GM15510 (cell line): ENCODE measurements around the gene IGDCC3.

ENCODE experiments used
- POLR2A ChIP-seq: IDR thresholded peaks from 3 replicates; pipeline ENCODE4 v1.6.1; 2011; ENCODE audit warnings: borderline replicate concordance; ENCODE audit not compliant: insufficient read length; ENCODE audit errors: extremely low read depth

The IGDCC3 gene

DNA sequence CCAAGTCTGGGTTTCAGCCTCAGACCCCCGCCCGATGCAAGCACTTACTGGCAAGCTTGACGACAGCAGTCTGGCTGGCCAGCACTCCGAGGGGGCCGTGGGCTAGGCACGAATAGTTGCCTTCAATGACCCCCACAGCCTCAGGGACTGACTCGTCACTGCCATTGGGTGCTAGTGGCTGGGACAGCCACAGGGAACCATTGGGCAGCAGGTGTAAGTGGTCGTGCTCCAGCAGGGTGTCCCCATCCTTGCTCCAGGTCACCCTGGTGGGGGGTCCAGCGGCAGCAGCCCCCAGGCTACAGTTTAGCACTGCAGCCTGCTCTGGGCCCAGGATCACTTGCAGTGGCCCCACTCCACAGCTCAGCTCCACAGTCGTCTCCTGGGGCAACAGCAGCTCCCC, 33.2 kb upstream of the IGDCC3 start:
- no peak for TF ChIP-seq POLR2A

DNA sequence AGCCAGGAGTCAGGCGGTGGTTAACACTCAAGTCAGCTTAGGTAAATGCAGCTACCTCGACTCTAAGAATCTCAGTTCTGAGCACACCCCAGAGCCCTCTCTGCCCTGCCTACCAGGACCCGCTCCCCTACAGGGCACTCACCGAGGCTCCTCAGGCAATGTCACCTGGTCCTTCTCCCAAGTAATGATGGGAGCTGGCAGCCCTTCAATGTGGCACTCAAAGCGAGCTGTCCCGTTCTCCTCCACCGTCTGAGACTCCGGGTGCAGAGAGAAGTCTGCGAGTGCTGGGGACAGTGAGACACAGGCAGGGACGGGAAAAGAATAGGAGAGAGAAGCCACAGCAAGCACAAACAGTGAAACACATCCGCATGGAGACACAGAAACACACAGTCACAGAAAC, 32.2 kb upstream of the IGDCC3 start:
- no peak for TF ChIP-seq POLR2A

DNA sequence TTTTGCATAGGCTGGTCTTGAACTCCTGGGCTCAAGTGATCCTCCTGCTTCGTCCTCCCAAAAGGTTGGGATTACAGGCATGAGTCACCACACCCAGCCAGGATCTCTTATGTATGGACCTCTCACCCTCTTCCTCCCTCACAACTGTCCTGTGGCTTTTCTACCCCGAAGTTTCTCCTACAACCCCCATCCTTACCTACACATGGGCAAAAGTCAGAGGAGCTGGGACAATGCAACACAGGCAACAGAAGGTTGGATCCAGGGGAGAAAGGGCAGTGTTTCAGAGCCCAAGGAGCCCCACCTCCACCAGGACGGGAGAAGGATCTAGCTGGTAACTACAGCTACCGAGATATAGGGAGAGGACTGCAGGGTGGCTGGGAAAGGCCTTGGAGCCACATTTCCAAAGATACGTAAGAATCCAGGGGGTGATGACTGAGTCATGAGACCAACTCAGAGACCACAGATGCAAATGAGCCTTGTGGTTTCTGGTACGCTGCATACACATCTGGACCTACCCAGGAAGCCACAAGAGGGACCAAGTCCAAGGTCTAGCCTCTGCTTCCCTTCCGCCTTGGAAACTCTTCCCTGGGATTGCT, 31.3 kb upstream of the IGDCC3 start:
- no peak for TF ChIP-seq POLR2A

DNA sequence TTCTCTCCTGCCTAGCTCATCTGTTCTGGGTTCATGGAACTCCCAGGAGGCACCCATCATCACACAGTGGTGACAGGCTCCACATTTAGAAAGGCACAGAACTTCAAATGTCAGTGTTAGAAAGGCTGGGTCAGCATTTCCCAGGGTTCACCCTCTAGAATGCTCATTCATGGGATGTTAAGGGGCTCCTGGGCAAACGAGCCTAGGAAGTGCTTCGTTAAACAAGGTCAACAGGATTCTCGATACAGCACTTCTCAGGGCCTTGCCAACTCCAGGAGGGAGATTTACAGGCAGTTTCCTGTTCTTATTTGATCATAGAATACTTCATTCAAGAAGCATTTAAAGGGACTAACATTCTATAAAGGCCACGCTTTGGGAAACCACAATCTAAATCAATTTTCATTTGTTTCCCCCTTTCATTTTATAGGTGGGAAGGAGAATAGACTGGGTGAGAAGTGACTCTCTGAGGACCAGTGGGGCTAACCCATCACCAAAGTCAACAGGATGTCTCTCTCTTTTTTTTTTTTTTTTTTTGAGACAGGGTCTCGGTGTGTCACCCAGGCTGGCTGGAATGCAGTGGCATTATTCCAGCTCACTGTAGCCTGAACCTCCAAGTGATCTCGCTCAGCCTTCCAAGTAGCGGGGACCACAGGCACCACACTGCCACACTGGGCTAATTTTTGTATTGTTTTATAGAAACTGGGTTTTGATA, 30.7 kb upstream of the IGDCC3 start:
- no peak for TF ChIP-seq POLR2A

DNA sequence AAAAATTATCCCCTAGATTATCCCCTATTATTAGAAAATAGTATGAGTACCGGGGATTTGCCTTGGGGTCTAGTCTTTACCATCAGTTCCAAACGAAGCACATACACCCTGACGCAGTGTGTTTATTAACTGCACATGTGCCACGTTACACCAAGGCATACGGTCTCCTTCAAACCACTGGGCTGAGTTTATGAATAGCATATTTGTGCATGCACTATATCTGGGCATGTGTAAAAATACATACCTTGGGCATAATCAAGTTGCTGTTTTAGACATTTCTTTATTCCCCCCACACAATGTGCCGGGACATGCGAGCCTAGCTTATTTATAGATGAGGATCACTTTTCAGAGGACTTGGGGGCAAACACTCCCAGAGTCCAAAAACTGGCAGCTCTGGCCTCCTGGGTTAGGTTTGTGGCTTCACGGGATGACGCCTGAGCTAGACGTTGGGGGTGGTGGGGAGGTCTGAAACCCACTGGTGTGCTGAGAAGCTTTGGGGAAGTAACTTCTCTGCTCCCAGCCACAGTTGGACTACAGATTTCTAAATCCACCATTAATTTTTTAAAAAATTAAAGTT, 28.7 kb upstream of the IGDCC3 start:
- TF ChIP-seq POLR2A: no peak

DNA sequence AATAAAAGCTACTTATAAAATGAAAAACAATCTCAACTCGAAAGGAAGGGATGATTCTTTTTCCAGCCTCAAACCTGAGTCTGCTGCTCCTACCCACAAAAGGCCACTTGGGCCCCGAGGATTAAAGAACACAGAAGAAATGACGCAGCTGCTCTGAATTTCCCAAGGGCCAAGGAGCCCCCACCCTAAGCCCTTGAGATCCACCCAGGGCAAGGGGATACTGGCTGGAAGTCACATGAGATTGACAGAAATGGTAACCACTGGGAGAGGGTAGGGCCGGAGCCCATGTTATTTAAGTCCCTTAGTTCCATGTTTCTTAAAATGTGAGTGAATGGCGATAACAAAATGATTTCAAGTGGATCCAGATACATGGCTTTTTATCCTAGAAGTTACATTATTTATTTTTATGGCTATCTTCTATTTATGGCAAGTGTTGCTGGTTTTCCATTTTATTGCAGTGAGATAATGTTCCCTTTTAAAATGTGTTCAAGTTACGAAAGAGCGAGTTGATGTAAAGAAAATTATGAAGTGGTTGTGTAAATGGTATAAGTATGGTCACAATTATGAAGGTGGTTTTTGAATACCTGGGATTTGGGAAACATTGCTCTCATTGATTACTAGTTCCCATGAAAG, 28.1 kb upstream of the IGDCC3 start:
- TF ChIP-seq POLR2A: no peak

DNA sequence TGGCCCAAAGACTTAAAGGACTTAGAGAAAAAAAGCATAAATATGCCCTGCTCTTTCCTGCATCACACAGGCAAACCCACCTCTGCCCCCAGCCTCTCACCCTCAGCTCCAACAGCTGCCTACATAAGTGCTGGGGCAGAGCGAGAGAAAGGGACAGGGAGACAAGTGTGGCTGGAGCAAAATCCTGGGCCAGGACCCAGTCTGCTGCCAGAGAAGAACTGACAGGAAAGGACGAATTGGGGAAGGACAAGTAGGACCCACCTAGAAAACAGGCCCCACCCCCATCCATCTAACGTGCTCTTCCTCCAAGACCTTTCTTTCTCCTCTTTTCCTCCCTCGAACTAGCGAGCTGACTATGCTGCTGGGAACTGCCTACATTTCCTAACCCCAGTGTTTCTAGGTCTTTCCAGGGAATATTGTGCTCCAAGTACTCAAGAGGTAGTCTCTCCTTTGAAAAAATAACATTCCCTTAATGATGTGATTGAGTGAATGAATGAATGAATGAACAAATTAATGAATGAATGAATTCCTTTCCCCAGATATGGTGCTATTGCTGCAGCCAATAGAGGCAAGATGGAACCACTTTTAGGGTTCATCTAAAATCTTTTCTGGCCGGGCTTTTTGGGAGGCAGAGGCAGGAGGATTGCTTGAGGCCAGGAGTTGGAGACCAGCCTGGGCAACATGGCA, 26.5 kb upstream of the IGDCC3 start:
- TF ChIP-seq POLR2A: no peak

DNA sequence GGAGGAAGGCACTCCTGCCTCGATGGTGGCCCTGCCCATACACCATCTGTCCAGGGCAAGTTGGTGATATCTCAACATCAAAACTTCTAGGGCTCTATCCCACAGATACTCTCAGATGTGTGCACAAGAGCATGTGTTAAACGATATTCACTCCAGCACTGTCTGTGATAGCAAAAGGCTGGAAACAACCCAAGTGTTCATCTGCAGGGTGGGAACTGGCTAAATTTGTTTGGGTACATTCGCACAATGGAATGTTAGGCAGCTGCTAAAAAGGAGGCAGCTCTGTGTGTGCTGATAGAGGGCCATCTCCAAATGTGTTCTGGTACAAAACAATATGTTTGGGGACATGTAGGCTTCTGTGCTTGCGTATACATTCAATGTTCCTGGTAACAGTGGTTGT, 25.2 kb upstream of the IGDCC3 start:
- TF ChIP-seq POLR2A: no peak

DNA sequence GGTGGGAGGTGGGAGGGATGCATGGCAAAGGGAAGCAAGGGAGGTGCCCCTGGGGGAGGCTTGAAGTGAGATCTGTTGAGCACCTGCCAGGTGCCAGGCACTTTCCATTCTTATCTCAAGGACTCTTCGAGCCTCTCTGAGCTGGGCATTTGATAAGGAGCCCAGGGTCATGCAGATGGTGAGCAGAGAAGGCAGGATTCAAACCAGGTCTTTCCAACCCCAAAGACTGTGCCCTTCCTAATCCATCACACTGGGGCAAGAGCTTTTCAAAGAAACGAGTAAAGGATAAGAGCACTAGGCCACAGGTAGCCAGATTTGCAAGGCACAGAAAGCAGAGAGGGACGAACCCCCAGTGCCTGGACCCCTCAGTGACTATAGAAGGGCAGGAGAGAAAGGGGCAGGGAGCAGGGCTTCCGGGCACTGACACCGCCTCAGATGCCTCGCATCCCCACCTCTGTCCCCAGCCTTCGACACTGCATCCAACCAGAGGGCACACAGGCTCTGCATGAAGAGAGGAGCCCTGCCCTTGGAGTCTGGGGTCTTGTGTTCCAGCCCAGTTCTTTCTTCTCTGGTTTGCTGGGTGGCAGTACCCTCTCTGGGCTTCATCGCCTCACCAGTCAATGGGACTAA, 23.9 kb upstream of the IGDCC3 start:
- no peak for TF ChIP-seq POLR2A

DNA sequence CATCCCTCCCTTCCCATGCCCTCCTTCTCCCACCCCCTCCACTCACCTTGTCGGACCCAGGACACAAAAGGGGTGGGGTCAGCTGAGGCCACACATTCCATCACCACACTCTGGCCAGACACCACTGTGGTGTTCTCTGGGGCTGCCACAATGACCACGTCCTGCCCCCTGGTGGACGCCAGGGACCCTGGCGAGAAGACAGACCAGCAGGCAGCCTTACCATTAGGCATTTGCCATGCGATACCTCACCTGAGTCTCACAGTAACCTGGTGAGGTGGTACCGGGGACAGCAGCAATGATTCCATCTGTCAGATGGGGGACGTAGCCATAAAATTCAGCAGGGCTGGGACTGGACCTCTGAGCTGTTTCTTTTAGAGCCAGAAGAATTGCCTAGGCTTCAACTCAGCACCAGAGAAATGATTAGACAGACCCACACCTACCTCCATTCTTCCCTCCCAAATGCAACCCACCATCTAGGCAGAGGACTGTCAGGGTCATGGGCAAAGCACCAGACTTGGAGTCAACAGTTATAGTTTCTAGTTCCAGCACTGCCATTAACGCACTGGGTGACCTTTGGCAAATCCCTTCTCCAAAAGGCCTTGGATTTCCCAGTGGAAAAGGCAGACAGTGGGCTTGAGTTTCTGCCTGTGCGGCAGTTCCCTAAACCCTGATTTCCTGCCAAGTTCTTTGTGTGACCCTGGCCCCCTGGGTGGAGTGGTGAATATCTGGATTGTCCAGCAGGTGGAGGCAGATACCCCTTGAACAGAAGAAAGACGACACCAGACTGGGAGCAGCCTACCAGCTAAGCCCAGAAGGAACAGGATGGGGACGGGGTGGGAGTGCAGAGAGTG, 23.2 kb upstream of the IGDCC3 start:
- no peak for TF ChIP-seq POLR2A

DNA sequence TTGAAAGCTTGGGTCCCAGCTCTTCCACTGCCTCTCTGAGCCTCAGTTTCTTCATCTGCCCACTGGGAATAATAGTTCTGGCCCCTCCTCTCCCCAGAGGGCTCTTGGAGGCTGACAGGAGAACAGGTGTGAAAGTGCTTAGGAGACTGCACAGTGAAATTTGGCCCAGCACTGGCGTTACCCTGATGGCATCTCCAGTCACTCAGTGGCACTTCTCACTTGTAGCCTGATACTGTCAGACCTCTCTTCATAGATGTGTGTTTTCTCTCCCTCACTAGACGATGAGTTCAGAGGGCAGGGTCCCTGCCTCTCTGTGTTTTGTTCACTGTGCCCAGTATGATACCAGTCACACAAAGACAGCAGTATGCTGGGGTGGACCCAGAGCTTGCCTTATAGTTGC, 22.2 kb upstream of the IGDCC3 start:
- TF ChIP-seq POLR2A: no peak

DNA sequence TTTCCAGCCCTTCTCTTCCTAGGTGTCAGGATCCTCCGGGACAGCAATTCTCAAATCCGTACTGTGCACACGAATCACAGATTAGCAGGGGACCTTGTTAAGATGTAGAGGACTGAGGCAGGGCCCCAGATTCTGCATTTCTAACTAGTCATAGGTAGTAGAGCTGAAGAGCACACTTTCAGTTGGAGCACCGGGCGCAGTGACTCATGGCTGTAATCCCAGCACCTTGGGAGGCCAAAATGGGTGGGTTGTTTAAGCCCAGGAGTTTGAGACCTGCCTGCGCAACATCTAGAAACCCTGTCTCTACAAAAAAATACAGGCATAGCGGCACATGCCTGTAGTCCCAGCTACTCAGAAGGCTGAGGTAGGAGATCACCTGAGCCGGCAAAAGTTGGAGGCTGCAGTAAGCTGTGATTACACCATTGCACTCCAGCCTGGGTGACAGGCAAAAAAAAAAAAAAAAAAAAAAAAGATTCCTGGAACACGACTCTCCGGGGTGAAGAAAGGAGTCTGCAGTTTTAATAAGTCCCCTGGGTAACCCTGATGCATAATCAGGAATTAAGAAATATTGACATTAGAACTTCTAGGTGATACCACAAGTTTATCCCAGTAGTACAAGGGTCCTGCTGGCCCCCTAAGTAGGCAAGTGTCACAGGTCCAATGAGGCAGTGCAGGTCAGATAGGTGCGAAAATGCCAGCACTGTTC, 21.4 kb upstream of the IGDCC3 start:
- TF ChIP-seq POLR2A: no peak

DNA sequence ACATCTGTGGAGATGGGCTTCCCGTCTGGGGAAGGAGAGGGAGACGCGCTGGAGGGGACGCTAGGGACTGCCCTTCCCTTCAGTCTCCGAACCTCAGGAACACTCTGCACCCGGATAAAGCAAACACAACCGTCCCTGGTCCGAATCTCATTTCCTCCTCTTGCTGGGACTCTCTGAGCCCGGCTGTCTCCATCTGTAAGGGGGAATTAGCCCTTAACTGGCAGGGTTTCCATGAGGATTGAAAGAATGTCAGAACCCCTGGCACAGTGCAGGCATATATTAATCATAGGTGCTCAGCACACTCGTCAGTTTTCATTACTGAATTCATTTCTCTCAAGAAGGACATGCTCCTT, 19.1 kb upstream of the IGDCC3 start:
- TF ChIP-seq POLR2A: no peak
